Activated CD4-positive, alpha-beta T cell treated with anti-CD3 and anti-CD28 coated beads for 24 hours (primary cell): ENCODE measurements around the gene SORCS2.

ENCODE experiments used
- DNase-seq, 2 donors: peaks; one replicate each; pipeline ENCODE4 v3.0.0-alpha.2; 2020; ENCODE audit warnings: low read depth in 2 of 2

The SORCS2 gene

DNA sequence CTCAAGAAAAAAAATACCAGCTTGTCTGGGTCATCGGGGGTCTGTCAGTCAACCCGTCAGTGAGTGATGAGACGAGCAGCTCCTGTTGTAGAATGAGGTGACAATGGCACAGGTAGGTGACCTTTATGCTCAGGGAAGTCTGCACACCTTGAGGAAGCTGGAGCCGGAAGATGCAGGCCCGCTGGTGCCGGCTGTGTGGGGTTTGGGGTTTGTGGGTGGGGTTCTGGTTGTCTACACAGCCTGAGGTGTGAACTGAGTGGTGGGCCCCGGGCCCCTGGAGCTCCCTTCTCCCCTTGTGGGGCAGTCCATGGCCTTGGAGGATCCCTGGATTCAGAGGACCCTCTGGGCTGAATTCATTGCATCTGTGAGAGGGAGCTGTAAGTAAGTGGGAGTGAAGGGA lies 75.5 kb downstream of the SORCS2 start:
- no peak for DNase-seq

DNA sequence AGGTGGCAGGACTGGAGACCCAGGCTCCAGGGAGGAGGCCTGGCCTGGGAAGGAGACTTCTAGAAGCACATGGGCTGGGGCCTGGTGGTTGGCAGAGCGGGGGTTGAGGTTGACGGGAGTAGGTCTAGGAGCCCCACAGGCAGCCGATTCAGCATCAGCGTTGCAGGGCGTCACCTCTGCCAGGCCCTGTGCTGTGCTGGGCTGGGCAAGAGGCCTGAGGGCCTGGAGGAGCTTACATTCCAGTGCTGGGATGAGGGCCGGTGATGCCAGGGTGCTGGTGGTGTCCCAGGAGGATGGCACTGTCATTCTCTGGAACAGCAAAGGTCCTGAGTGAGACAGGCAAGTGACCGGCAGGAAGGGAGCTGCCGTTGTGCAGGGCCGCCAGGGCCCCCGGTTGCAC lies 76.6 kb downstream of the SORCS2 start:
- DNase-seq = no peak

DNA sequence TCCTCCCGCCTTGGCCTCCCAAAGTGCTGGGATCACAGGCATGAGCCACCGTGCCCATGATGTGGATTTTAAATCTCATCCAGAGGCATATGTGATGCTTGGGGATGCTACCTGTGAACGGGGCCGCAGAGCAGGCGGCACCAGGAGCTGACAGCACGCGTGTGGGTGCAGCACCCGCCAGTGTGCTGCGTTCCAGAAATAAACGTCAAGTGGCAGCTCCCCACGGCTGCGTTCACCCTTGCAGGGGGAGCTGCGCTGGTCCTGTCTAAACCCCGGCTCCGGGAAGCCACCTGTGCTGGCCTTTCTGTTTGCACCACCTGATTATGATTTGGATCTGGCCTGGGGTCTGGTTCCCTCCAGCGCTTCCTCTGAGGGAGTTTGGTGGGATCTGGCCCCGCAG lies 77.8 kb downstream of the SORCS2 start:
- no peak for DNase-seq

DNA sequence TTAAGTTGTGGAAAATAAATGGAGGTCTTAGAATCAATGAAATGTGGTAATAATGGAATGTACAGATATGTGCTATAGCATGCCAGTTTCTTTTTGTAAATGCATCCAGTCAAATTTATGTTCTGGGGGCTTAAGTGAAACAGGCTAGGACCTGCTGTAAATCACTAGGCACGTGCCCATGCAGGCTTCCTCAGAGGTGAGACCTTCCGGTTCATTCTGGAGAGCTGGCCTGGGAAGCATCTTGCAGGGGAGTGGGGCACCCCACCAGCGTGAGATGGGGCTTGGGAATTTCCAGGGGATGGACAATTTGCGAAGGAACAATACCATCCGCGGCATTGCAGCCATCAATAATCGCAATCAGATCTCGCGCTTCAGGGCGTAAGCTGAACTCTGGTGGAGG lies 80.1 kb downstream of the SORCS2 start:
- DNase-seq = no peak

DNA sequence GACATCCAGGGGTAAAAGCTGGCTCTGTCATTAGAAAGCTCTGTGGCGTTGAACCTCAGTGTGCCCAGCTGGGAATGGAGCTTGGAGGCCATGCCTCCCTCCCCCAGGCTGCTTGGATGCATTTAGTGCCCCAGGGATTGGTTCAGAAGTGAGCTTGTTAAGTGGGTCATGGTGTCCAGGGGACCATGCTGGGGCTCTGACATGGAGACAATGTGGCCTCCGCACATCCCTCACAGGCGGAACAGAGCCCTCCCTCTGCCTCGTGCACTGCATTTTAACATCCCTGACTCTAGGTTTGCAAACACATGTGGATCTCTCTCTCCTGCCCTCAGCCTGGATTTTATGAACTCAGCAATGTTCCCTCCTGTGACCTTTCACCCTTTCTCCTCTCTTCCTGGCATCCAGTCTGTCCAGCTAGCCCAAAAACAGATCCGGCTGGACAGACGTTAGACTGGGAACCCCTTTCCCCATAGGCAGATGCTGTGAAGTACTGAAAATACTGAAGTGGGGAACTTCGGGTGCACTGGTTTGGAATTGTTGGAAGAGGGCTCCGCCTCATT lies 81.5 kb downstream of the SORCS2 start:
- no peak for DNase-seq

DNA sequence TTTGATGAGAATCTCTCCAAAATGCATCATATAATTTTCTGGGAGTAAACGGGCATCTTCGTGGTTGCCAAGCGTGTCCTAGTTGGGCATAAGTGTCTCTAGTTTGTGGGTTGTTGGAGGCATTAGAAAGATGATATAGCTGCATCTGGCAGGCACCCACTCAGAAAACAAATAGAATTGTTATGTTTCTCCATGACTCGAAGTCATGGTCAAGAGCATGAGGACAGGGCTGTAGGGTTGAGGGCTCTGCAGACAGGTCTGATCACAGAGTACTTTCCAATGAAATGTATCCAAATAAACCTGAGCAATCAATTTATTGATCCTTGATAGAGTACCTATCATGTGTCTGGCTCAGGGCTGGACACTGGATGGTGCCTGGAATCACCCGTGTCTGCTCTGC lies 82.7 kb downstream of the SORCS2 start:
- no peak for DNase-seq

DNA sequence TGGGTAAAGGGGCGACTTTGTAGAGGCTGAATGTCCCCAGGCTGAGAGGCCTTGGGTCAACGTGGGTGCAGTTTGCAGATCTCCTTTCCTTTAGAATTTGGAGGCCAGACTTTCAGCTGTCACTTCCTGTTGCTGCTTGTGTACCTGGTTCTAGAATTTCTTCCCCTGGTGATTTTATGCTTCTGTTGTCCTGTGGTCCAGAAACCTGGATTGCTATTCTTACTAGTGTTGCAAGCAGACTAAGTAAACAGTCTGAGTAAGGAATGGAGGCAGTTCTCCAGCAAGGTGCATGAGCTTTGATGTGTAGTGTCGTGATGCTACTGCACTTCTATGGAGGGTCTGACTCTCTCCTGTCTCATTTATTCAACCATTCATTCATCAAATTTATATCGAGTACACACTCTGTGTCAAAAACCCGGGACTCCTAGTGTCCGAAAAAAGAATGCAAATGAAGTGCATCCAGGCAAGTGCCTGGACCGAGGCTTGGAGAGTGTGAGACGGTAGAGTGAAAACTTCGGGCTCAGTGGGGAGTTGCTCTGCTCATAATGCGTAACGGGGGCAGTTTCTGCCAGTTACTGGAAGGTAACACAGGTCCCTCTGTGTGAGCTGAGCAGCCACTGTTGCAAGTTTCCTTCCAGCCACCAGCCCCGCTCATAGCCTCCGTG lies 83.3 kb downstream of the SORCS2 start:
- no peak for DNase-seq

DNA sequence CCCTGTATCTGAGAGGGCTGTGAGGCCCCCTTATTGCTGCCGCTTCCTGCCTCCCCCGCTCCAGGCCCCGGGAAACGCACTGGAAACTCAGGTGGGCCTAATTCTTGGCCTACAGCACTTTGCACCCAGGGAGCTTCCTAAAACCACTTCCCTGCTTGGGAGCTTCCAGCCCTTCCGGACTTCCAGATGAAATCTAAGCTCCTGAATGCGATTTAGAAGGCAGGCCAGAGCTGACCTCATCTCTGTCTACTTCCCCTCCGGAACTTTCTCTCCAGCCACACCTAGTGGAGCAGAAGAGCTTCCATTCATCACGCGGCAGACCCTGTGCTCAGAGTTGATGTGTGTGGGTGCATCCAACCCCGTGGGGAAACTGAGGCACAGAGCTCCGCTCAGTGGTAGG lies 84.2 kb downstream of the SORCS2 start:
- no peak for DNase-seq

DNA sequence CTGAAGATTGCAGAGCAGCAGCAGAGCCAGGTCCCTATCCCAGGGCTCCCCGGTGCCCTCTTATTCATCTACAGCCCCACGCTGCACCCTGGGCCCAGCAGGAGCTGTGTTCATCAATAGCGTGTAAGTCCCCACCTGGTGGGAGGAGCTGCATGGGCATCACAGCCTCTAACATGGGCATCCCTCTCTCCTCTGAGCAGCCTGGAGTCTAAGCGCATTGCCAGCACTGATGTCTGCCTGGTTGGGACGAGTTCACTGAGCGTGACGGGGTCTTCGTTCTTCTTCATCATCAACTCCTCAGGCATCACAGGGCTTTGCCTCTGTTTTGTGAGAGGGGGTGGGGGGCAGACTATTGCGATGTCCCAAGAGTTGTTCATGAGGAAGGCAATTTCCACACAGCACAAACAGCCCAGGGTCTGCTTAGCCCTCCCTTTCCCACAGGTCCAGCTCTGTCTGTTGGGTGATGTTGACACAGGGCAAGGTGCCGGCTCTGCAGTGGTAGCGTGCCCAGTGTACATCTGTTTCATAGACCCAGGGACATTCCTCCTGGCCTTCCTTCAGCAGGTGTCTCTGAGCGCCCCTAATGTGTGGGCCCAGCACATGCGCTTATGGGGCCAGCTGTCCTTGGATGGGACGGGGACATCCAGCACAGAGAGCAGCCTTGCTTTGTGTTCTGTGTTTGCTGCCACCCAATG lies 85.9 kb downstream of the SORCS2 start:
- DNase-seq = no peak

DNA sequence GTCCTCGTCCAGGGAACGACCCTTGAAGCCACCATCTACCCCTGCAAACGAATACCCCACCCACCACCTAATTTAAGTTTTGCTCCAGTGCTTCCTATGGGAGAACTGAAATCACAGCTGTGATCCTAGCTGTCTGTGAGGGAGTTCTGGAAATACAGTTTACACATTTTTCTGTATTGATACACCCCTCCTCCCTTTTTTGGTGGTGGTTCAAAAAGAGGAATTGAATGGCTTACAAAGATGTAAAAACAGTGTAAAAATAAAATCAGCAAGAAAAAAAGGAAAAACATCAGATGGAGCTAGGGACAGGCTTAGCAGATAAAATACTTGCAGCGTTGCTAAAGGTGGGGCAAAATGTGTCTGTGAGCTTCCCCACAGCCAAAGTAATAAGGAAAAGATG lies 86.6 kb downstream of the SORCS2 start:
- no peak for DNase-seq

DNA sequence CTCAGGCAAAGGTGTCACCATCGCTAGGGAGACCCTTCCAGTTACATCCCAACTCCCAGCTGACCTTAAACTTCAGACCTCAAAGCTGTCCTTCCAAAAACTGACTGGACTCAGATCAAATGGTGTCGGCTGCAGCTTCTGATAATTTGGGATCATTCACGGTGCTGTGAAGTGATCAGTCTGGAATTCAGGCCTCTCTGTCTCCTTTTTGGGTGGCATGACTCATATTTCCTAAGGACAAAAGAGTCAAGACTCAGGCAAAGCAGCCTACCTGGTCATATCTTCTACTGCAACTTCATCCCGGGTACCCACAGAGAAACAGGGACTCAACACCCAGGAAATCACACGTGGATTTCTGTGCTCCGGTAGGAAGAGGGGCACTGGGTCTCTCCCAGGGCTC lies 87.6 kb downstream of the SORCS2 start:
- no peak for DNase-seq

DNA sequence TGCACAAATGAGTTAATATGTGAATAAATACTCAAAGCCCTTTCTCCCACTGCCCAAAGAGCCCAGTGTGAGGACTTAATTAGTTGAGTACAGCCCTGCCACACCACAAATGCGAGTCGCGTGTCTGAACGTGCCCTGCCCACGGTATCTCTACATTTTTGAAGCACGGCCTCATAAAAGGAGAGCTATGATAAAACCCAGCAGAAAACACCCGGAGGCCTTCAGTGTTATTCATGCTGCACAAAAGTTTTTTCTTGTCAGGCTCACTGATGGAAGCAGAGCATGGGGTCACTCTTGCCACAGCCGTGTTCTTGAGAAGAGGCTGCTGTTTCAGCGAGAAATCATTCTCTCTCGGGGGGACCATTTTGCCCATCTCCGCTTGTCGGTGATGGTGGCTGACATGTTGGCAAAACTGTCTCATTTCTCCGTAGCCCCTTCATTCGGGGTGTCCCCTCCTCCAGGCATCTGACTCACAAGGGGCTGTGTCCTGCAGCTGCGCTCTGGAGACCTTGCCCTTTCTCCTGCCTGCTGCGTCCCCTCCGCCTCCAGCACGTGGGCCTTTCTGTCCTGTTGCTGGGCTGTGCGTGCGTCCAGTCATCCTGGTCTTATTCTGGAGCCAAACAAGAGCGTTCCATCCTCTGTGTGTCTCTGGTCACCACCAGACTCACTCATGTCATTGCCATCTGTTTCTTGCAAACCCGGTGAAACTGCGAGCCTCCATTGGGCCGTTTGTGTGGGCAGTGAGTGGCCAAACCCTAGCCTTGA lies 88.8 kb downstream of the SORCS2 start:
- DNase-seq = no peak

DNA sequence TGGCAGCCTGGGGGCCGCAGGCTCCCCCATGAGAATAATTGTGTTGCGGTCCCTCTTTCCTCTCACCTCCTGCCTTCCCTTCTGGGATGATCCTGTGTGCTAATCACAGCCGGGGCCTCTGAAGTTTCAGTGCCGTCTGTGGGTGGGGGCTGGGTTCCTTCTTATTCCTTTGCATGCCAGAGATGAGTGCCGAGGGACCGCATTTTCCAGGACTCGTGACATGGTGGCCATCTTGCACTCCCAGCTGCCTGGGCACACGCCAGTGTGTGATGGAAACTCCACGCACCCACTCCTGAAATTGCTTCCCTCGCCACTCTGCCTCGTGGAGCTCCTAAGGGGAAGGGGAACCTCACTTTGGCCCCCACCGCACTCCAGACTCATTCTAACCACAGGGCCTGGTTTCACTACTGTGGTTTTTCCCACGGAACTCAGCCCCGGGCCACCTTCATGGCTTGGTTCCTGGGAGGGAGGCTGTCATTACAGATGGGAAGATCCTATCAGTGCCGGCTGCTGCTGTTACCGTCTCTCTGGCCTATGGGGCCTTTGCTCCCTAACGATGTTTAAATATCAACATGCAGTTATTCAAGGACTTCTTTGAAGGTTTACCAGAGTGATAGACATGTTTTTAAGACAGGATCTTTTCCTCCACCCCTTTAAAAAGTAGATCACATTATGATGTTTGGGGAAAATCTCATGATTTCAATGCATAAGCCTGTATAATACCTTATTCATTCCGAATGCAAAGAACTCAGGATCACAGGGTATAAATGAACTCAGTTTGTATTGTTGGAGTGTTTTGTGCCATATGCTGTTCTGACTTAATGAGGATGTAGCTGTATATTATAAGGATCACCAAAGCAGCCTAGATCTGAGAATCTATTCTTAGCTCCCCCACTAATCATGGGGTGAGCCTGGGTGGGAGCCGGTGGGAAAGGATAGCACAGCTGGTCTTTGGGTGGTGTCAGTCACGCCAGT lies 89.6 kb downstream of the SORCS2 start:
- no peak for DNase-seq

DNA sequence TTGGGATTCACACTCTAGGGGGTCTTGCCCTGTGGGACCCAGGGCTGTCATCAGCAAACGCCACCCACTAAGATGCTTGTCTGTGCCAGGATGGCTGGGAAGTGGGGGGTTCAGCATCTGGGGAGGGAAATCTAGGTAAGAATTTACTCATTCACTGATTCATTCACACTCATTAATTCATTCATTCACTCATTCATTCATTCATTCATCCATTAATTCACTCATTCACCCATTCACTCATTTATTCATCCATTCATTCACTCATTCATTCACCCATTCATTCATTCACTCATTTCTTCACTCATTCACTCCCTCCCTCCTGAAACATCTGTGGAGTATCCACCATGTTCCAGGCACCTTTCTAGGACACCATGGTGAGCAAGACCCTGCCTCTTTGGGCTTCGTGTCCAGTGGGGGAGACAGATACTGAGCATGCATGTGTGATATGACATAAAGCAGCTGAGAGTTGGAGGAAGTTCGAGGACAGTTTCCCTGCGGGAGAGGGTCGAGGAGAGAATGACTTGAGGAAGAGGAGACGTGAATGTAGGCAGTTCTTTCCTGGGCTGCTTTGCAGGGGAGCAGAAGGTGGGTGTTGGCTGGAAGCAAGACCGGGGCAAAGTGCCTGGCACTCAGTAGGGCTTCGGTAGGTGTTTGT lies 90.6 kb downstream of the SORCS2 start:
- DNase-seq = no peak

DNA sequence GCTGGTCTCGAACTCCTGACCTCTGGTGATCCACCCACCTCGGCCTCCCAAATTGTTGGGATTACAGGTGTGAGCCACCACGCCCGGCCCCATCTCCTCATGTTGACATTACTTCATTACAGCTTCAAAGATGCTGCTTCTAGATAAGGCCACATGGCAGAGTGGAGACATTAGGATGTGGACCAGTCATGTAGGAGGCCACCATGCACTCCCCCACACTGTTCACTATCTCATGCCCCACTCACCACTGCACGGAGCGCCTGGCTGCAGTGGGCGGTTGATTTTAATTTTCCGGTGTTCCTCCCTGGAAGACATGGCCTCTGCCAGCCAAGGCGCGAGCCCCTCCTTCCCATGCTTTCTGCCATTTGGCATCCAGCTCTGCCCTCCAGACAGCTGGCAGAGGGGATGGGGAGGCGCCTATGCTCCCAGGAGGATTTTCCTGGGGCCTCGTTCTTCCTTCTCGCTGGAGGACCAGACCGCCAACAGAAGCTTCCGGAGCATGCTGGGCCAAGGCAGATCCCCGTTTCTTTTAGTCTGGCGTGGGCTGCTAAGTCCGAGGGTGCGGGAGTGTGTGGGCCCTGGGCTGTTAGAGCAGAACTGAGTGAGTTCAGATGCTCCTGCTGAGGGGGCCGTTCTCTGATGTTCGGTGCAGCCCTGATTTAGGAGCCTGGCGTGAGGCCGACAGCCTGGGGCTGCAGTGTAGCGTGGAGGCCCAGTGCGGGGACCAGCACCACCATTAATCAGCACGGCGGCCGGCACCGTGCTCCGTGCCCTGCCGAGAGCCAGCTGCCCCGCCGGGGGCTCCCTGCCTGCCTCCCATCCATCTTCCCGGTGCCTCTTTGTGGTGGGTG lies 93.1 kb downstream of the SORCS2 start:
- no peak for DNase-seq

DNA sequence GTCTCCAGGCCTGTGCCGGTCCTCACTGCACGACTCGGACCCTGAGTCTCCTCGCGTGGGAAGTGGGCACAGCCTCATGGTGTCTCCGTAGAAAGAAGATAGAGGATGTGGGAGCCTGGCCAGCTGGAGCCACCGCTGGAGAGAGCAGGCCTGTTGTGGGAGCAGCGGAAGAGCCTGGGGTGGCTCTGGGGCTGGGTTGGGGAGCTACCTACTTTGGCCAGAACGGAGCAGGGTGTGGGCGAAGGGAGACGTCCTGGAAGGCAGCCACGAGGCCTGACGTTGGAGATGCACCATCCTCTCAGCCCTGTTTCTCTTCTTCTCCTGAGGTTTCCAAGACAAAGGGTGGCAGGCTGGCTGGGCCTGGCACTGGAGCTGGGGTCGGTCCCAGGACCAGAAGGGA lies 93.8 kb downstream of the SORCS2 start:
- no peak for DNase-seq

DNA sequence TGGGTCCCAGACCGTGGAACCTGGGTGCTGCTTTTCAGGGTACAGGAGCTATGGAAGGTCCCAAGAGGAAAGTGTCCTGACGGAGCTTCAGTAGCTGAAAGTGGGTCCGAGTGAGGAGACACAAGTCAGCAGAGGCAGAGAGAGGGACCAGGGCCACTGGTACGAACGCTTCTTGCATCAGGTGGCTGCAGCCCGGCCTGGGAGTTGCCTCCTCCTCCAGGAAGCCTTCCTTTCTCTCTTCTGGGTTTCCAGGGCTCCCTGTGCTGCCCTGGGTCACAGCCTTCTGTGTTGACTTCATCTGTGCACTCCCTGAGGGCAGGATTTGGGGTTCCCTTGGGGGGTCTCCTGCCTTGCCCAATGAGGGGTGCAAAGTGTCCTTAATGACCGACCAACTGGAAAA lies 94.5 kb downstream of the SORCS2 start:
- DNase-seq = no peak

DNA sequence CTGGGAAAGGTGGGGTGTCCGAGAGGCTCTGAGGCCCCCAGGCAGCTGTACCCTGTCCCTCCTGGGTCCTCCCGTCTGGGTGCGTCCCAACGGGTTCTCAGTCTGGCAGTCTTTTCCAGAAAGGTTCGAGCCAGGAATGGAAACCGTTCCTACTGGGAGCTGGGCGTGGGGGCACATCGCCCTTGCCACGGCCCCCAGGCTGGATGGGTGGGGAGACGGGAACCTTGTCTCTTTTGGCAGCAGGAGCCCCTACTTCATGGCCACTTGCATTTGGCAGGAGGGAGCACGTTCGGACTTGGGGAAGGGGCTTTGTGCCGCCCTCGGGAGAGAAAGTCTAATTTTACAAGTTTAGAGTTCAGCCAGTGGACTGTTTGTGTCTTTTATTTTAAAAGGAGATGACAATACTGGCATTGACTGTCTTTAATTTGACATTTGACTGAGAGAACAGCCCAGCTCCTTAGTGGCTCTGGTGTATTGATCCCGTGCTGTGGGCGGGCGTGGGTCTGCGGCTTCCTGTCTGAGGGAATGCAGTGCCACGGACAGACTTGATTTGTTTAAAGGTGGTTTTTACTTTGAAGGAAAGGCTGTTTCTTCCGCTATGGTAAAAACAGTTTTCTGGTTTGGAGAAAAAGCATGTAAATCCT lies 95.1 kb downstream of the SORCS2 start:
- no peak for DNase-seq

DNA sequence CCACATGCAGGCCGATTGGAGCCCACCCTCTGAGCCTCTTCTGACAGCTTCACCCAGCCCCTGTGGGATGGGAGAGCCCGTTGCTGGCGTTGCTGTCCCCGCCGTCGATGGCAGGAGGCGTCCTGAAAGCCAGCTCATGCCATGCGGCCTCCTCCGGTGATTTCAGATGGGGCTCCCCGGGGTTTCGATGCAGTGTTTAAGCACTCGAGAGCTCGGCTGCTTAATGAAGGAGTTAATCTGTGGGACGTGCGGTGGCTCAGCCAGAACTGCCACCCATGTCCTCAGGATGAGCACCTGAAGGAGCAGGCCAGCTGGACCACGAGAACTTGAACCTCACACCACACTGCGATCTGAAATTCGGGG lies 95.6 kb downstream of the SORCS2 start:
- DNase-seq = no peak
